Spleen (tissue), 11 donors: ENCODE measurements around the gene SLC30A3. TPM values are rescaled to one million over a fixed set of nuclear protein-coding genes. Genes with fewer than 3 reads are reported as not detected.

Experiments used
- DNase-seq: peaks from one replicate; pipeline ENCODE4 v3.0.0-alpha.2; 2020
- H3K27ac ChIP-seq, 8 donors: fragments of 200-600 bp; sonication (generic) in 7 of 8; 1 replicate in 4 of 8; 2 replicates in 4 of 8; pipeline versions ENCODE4 v1.5.0 to v1.8.0; 2016 to 2021; ENCODE audit warnings: inconsistent platforms in 4 of 8, mild to moderate bottlenecking in 4 of 8, moderate library complexity in 1 of 8
- H3K27me3 ChIP-seq, 7 donors: fragments of 200-600 bp; sonication (generic) in 6 of 7; replicated peaks in 1 of 7; 1 replicate in 4 of 7; 2 replicates in 3 of 7; pipeline versions ENCODE4 v1.5.0 to v1.8.0; 2016 to 2021; ENCODE audit warnings: inconsistent platforms in 3 of 7, mild to moderate bottlenecking in 1 of 7
- H3K36me3 ChIP-seq, 6 donors: fragments of 200-600 bp; sonication (generic) in 5 of 6; 1 replicate in 4 of 6; 2 replicates in 2 of 6; pipeline versions ENCODE4 v1.5.0 to v1.8.0; 2016 to 2021; ENCODE audit warnings: inconsistent platforms in 2 of 6
- H3K4me1 ChIP-seq, 6 donors: fragments of 200-600 bp; sonication (generic) in 5 of 6; 1 replicate in 3 of 6; 2 replicates in 3 of 6; pipeline versions ENCODE4 v1.5.0 to v1.8.0; 2016 to 2021; ENCODE audit warnings: inconsistent platforms in 3 of 6
- H3K4me3 ChIP-seq, 8 donors: fragments of 200-600 bp; sonication (generic) in 7 of 8; 1 replicate in 4 of 8; 2 replicates in 4 of 8; pipeline versions ENCODE4 v1.5.0 to v1.8.0; 2016 to 2021; ENCODE audit warnings: inconsistent platforms in 4 of 8, mild to moderate bottlenecking in 4 of 8, moderate library complexity in 2 of 8
- H3K9me3 ChIP-seq, 8 donors: fragments of 200-600 bp; sonication (generic) in 7 of 8; 1 replicate in 4 of 8; 2 replicates in 4 of 8; pipeline versions ENCODE4 v1.5.0 to v1.8.0; 2016 to 2021; ENCODE audit warnings: inconsistent platforms in 4 of 8
- POLR2A ChIP-seq, 3 donors: fragments of 450-650 bp; IDR thresholded peaks; one replicate each; pipeline ENCODE4 v1.5.1; 2017; ENCODE audit warnings: antibody characterized with exemption in 3 of 3, mild to moderate bottlenecking in 1 of 3
- POLR2AphosphoS5 ChIP-seq, 3 donors: sonication (generic); formaldehyde crosslinking; IDR thresholded peaks; one replicate each; pipeline ENCODE4 v1.5.1; 2017; ENCODE audit warnings: antibody characterized with exemption in 3 of 3
- WGBS, 5 donors: extraction: QIAGEN DNeasy Blood & Tissue Kit in 3 of 5; methylation state at CpG; one replicate each; pipeline versions ENCODE4 v1.1.5 to v1.1.7; 2013 to 2018; 5-methylcytosine and 5-hydroxymethylcytosine counted together
- intact Hi-C: fragments of 100-400 bp; cut with DNase I; formaldehyde crosslinking; loops from one replicate; pipeline ENCODE4 v1.15.0; 2023; ENCODE audit warnings: low total_unique reads
- polyA plus RNA-seq, 3 donors: library from polyadenylated mRNA; stranded (reverse); fragments of 200-250 nt; gene quantifications; one replicate each; pipeline ENCODE4 v1.2.1, GENCODE V29; 2013
- total RNA-seq, 7 donors: library from RNA; depleted of rRNA in 3 of 7; stranded (reverse); fragments of >200 nt in 3 of 7; fragmentation: NEBNext Ultra II Directional in 4 of 7; extraction: Animal tissue kit (Norgen Biotek cat#: 25700) in 4 of 7; gene quantifications; one replicate each; pipeline versions ENCODE4 v1.1.0 to v1.2.1, GENCODE V29; 2016 to 2021
- TF ChIP-seq, protein P1 (sequence below), 11 experiments: fragments of 200-600 bp in 7 of 11; fragments of 450-650 bp in 4 of 11; sonication (generic) in 4 of 11; IDR thresholded peaks in 8 of 11; conservative IDR thresholded peaks in 3 of 11; 1 replicate in 7 of 11; 2 replicates in 4 of 11; pipeline versions ENCODE4 v1.4.0 to v1.8.0; 2016 to 2021; ENCODE audit warnings: antibody characterized with exemption in 11 of 11, inconsistent platforms in 4 of 11, mild to moderate bottlenecking in 1 of 11
- donor health status: healthy with polysubstance abuse.
- donor health status: DM: no; HTN: no; CAD: no; lungs with moderate emphysema.
- donor health status: DM: no; HTN: no; CAD: no.
- donor health status: Bipolar disorder and iron deficiency.
- donor health status: healthy.
- donor health status: DM: no; HTN: no; CAD: no.
- donor health status: DM: yes; HTN: yes; CAD: no.

SLC30A3 gene
- total and polyA plus RNA-seq, 10 donors, result 0.05 to 0.34 (median 0.16) TPM; not detected in 5

DNA sequence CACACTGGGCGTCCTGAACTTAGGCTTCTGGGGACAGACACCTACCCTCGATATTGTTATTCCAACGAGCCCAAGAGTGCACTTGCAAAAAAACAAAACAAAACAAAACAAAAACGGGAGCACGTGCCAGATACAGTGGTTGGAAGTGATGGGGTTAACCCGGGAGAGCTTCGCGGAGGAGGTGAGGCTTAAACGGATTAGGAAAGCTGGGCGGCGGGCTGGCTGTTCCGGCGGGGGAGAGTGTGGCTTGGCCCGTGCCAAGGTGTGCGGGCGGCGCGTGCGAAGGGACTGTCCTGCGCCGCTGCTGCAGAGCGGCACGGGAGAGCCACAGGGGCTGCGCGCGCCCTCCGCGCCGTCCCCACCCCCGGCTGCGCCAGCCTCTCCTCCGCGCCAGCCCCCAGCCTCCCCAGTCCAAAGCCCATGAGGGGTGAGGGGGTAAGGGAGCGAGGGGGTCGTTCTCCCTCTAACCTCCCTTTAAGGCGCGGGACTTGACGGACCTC is 1.5 kb upstream of the SLC30A3 start:
- Histone ChIP-seq H3K27me3 (peaks cover 3 to 100% (median 52%) of the 10 kb centered on the region in 7 donors), H3K4me1 (peaks cover 28 to 43% (median 40%) of the 10 kb centered on the region in 6 donors), H3K36me3 (no peaks in the 10 kb centered on the region), H3K4me3 (peak overlapping the region; percentile 33 to 83 (median 46)), H3K9me3 (no peaks in the 10 kb centered on the region), H3K27ac (no peak overlapping the region)
- DNase-seq, result no peak
- intact Hi-C loops, result no loop called here
- WGBS, 5 donors, result 1% methylated on average over 23 to 38 of the region's 38 CpGs
- TF ChIP-seq, protein P1, sequence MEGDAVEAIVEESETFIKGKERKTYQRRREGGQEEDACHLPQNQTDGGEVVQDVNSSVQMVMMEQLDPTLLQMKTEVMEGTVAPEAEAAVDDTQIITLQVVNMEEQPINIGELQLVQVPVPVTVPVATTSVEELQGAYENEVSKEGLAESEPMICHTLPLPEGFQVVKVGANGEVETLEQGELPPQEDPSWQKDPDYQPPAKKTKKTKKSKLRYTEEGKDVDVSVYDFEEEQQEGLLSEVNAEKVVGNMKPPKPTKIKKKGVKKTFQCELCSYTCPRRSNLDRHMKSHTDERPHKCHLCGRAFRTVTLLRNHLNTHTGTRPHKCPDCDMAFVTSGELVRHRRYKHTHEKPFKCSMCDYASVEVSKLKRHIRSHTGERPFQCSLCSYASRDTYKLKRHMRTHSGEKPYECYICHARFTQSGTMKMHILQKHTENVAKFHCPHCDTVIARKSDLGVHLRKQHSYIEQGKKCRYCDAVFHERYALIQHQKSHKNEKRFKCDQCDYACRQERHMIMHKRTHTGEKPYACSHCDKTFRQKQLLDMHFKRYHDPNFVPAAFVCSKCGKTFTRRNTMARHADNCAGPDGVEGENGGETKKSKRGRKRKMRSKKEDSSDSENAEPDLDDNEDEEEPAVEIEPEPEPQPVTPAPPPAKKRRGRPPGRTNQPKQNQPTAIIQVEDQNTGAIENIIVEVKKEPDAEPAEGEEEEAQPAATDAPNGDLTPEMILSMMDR (IDR thresholded peaks at IDR 0.05 in 8 of 11, conservative IDR thresholded peaks at IDR 0.05 in 3 of 11), result no peak
- TF ChIP-seq POLR2AphosphoS5 (IDR thresholded peaks at IDR 0.05) (no peak), POLR2A (IDR thresholded peaks at IDR 0.05) (no peak)

DNA sequence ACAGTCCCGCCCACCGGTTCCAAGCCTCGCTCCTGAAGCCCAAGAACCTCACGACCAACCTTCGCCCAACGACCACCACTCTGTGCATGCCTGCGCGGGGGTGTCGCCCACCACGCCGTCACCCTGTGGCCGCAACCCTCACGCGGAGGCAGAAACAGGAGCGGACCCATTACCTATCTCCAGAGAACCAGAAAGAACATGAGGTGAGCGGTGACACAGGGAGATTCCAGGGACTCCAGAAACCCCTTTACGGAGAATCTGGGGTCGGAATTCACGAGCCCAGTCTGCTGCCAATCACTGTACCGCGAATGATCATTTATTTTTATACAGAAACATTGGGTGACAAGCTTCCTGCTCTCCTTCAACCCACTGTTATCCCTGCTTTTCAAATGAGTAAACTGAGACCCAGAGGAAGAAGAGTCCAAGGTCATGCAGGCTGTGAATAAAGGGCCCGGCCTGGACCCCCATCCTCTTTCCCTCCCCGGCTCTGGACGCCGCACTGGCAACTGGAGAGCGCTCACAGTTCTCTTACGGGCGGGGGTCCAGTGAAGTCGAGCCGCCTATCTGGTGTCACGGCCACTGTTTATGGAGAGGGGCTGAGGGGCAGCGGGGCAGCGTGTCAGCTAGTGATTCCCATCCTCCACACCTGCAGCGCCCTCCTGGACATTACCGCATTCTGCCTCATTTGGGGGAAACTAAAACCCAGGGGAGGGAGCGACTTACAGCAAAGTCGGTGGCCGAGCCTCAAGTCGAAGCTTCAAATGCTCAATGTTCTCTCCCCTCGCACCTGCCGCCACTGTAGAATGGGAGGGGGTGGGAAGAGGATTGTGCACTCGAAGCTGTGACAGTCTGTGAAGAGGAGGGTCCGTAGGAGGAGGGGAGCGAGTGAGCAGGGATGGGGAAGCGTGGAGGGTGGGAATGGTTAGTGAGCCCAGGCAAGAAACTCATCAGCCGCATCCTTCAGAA is 723 bp upstream of the SLC30A3 start:
- Histone ChIP-seq H3K4me1 (peaks cover 28 to 43% (median 40%) of the 10 kb centered on the region in 6 donors), H3K9me3 (no peaks in the 10 kb centered on the region), H3K27me3 (peaks cover 3 to 100% (median 52%) of the 10 kb centered on the region in 7 donors), H3K27ac (no peak overlapping the region), H3K36me3 (no peaks in the 10 kb centered on the region), H3K4me3 (peak overlapping the region; percentile 45 to 83 (median 59))
- DNase-seq, result no peak
- WGBS, 5 donors, result 2 to 3% (median 2%) methylated on average over 36 to 46 of the region's 46 CpGs
- no peak for TF ChIP-seq POLR2A (IDR thresholded peaks at IDR 0.05)
- peak in 1 of 3 donors; percentile 6 for TF ChIP-seq POLR2AphosphoS5 (IDR thresholded peaks at IDR 0.05)
- intact Hi-C loops, result no loop called here

- H3K9me3 ChIP-seq, result no peaks in the 10 kb centered on the region
- intact Hi-C loops, result no loop called here
- 3 to 8% (median 4%) methylated on average over 13 to 40 of the region's 40 CpGs for WGBS, 5 donors
- TF ChIP-seq POLR2AphosphoS5 (IDR thresholded peaks at IDR 0.05) (no peak), POLR2A (IDR thresholded peaks at IDR 0.05) (no peak)
- TF ChIP-seq, protein P1 (IDR thresholded peaks at IDR 0.05 in 8 of 11, conservative IDR thresholded peaks at IDR 0.05 in 3 of 11), result no peak
- no peak for DNase-seq
- H3K4me3 ChIP-seq, result peak overlapping the region in 7 of 8 donors; percentile 45 to 83 (median 63)
- no peaks in the 10 kb centered on the region for H3K36me3 ChIP-seq
- peaks cover 3 to 100% (median 55%) of the 10 kb centered on the region in 7 donors for H3K27me3 ChIP-seq
- peaks cover 28 to 43% (median 40%) of the 10 kb centered on the region in 6 donors for H3K4me1 ChIP-seq
- no peak overlapping the region for H3K27ac ChIP-seq
These were observed 935 bp downstream of the SLC30A3 start for GRCh38 chr2:27261926-27262298.

- H3K36me3 ChIP-seq, result no peaks in the 10 kb centered on the region
- TF ChIP-seq POLR2A (IDR thresholded peaks at IDR 0.05) (no peak), POLR2AphosphoS5 (IDR thresholded peaks at IDR 0.05) (no peak)
- TF ChIP-seq, protein P1 (IDR thresholded peaks at IDR 0.05 in 8 of 11, conservative IDR thresholded peaks at IDR 0.05 in 3 of 11), result no peak
- H3K4me1 ChIP-seq, result peaks cover 28 to 43% (median 40%) of the 10 kb centered on the region in 6 donors
- no peaks in the 10 kb centered on the region for H3K9me3 ChIP-seq
- WGBS, 5 donors, result 51 to 63% (median 56%) methylated on average over 11 of the region's 11 CpGs
- intact Hi-C loops, result no loop called here
- peak overlapping the region in 2 of 8 donors; percentile 55 to 83 for H3K4me3 ChIP-seq
- peaks cover 3 to 100% (median 55%) of the 10 kb centered on the region in 7 donors for H3K27me3 ChIP-seq
- no peak for DNase-seq
- H3K27ac ChIP-seq, result no peak overlapping the region
These were observed 1.5 kb downstream of the SLC30A3 start for GRCh38 chr2:27261241-27261925.
